Activated CD4-positive, alpha-beta T cell treated with anti-CD3 and anti-CD28 coated beads, Interleukin-2, Interleukin-4, amounts not matched to agents 100 ng/mL and 50 ng/mL, durations not matched to agents 16 hours and 8 hours (primary cell): ENCODE measurements around the gene DARS1.
A peak's percentile ranks its signal among the peaks of the same experiment; 100 is the strongest.

Source experiments
- DNase-seq: peaks from one replicate; pipeline ENCODE4 v3.0.0-alpha.2; 2020; ENCODE audit warnings: low spot score

The DARS1 gene

DNA sequence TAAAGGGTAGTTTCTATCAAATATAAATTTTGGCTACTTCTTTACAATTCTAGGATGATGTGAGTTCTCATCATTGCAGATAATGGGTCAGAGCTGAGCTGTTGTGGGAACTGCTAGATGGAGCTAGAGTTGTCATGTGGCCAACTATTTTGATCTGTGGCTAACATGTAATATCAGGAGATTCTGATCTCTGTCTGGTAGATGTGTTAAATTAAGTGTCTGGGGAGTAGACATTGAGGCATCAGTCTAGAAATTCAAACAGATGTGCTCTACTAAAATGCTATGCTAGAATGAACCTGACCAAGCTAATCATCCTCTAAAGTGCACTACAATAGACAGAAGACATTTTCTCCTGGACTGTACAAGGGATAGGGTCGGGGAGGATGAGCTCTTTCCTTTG lies 30.3 kb upstream of the DARS1 start:
- no peak for DNase-seq

DNA sequence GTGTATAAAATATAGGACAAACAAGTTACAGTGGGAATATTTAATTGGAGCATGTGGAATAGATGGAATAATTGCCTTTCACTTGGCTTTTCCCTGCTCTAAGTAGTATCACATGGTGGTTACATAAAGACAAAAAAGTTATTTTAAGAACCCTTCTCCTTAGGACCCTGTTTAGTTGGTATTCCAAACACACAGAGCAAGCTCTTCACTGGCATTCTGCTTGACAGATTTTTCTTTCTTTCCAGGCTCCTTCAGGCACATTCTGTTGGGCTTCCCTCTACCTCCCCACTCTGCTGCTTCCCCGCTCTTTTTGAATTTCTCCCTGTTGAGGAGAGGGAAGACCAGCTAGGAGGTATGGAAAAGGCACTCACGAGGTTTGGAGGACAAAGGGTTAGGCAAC lies 29.0 kb upstream of the DARS1 start:
- DNase-seq, result no peak

- DNase-seq, result no peak
Measured at GRCh38 chr2:136013955-136014354, 28.5 kb upstream of the DARS1 start.

DNA sequence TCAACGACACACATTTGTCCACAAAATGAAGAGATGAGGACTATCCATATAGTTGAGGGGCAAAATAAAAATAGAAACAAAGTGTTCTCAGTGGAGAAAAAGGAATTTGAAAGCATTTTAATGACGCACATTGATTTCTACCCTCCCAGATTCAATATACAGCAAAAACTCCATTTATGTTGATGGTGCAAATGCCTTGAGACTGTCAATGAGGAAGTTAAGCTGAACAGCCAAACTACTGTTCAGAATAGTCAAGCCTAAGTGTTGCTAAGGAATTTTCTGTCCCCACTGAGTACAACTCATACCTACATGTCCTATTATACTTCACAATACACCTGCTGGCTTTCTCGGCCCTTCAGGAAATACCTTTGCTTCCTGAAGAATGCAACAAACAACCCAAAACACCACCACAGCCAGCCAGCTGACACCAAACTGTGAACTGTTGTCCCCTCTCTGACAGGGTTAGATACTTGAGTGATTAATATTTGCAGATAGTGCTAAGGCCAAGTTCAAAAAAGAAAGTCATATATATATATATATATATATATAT lies 27.8 kb upstream of the DARS1 start:
- DNase-seq, result no peak

- DNase-seq, result no peak
Measured at GRCh38 chr2:136012315-136012714, 26.9 kb upstream of the DARS1 start.

- DNase-seq, result no peak
Measured at GRCh38 chr2:136010126-136010525, 24.7 kb upstream of the DARS1 start.

GRCh38 chr2:136008205-136008865 lies 22.9 kb upstream of the DARS1 start:
- DNase-seq, result peak; percentile 88

DNA sequence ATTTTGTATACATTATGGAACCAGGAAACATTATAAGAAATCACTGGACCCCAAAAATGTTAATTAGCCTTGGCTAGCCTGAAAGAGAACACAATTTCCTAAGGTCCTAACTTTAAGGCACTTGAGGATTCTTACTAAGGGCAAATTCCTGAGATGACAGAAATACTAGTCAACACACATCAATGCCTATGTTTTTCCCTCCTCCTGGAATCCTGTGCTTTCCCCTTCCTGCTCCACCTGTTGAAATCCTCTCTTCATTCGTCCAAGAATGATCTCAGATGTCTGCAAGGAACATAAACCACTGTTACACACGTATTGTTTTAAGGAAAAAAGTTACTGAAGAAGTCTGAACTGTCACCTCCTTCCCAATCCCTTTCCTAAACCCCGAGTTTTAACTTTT lies 21.2 kb upstream of the DARS1 start:
- no peak for DNase-seq

DNA sequence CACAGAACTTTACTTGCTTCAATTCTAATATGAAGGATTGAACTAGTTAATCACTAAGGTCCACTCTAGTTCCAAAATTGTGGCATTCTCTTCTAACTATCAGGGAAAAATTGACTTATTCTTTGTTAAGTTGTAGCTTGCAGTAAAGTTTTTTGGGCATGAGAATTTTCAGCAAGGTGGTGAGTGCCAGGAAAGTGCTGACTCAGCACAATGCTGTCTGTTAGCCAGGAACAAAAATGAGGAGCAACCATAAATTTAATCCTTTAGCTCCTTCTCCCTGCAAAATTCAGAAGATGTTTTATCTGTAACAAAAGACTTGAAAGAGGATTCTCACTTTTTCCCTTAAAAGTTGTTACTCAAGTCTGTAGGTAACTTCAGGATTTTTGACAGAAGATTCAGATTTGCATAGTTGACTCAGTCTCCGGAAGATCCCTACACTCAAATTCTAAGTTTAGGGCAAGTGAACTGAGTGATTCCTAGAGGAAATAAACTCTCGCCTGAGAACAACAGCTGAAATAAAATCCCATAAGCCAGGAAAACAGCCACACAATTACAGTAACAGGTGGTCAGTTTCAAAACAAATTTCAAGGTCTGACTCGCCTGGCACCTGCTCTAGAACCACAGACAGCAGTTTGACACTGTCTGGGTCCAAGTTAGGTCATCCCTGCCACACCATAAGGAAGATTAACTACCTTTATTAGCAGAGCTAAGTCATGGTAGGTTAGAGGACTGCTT lies 20.2 kb upstream of the DARS1 start:
- DNase-seq, result peak; percentile 58

GRCh38 chr2:136004965-136005364 lies 19.5 kb upstream of the DARS1 start:
- DNase-seq, result no peak

- no peak for DNase-seq
Measured at GRCh38 chr2:136001131-136001530, 15.7 kb upstream of the DARS1 start.

- no peak for DNase-seq
Measured at GRCh38 chr2:136000502-136000901, 15.1 kb upstream of the DARS1 start.

DNA sequence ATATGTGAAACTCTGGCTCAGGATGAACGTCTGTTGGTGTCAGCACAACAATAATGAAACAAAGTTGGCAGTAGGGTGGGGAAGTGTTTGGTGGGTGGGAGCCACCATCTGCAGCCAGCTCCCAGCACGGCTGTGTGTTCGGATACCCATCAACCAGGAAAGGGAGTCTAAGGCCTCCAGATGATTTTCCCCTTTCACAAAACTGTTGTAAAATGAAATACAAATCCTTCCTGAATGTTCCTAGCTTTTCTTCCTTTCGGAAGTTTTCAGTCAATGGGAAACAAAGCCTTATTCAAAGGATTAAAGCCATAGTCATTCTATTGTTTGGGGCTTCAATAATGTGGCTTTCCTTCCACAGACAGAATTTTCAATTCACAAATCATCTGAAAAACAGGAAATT lies 14.5 kb upstream of the DARS1 start:
- DNase-seq, result no peak

DNA sequence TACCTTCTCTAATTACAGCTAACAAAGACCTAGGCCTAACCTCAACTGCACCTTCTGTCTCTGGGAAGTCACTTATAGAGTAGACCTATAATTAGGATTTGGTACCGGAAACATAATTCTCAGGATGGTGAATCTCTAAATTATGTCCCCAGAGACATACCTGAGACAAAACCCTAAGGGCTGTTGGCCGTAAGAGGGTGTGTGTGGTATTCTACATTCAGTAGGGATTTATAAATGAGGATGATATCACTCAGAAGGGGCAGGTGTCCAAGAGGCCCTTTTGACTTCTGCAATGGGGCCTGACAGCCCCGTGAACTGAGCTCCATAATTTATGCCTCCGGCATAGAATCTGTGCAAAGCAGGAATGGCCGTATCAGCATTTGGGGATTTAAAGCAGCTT lies 13.5 kb upstream of the DARS1 start:
- no peak for DNase-seq

DNA sequence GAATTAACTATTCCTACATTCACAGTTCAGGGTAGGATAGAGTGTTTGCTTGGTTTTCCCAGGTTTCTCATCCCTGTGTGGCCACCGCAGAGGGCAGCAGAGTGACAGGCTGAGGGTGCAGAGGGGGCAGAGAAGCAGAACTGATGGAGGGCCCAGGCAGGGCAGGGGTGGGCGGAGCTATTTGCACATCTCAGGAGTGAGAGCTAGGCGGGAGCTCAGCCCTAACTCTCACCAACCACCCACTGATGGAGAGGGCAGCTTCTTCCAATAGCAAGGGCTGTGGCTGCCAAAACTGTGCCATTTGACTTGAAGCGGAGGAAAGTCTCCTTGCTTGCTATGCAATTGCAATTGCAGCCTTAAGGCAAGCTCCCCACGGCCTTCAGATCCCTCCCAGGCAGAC lies 12.0 kb upstream of the DARS1 start:
- no peak for DNase-seq

DNA sequence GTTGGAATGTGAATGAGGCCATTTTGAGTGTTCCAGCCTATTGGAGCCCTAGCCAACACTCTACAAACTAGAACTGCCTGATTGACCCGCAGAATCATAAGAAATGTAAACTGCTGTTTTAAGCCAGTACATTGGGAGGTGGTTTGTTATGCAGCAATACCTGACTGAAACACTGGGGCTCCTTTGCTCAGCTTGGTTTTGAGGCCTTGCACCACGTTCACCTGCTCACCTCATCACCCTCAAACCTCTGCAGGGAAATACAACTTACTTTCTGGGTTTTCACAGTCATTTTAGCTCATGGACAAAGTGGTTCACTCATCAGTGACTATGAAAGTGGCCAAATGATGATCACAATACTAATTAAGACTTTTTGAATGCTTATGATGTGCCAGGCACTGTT lies 10.9 kb upstream of the DARS1 start:
- DNase-seq, result no peak

DNA sequence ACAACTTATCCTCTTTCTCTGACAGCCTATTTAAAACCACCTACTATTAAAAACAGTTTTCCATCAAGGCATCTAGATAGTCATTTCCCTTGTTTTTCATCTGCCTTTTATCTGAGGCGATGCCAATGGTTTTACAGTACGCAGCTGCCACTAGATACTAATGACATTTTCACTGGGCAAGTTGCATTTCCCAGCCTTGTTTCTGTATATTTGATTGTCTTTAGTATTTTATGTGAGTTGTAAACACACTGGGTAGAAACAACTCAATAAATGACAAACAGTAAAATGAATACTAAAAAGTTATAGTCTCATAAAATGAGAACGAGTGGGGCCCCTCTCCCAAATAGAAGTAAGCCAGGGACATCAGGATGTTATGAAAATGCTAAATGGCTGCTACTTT lies 8.9 kb upstream of the DARS1 start:
- no peak for DNase-seq

DNA sequence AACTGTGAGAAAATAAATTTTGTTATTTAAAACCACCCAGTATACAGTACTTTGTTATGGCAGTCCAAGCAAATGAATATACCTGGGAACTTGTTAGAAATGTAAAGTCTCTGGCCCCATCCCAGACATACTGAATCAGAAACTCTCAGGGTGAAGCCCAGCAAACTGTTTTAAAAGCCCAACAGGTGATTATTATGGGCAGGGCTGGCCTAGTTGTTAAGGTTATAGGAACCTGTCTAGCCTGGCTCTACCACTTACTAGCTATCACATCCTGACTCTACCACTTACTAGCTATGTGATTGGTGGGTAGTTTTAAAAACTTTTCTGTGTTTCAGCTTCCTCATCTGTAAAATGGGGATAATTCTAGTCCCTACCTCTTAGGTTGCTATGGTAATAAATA lies 8.0 kb upstream of the DARS1 start:
- no peak for DNase-seq

DNA sequence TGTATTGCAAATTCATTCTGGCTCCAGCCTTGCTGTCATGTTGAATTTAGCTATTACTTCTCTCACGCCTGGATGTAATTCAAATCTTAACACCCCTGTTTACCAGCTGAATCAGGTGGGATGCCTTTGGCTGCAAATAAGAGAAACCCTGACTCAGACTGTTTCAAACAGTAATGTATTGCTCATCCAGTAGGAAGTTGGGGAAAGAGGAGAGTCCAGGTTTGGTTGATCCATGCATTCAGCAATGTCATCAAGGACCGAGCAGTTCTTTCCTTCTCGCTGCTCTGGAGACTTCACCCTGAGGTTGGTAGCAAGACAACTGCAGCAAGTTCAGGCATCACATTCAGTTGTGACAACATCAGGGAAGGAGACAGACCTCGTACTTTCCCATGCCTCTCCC lies 6.4 kb upstream of the DARS1 start:
- DNase-seq, result no peak

DNA sequence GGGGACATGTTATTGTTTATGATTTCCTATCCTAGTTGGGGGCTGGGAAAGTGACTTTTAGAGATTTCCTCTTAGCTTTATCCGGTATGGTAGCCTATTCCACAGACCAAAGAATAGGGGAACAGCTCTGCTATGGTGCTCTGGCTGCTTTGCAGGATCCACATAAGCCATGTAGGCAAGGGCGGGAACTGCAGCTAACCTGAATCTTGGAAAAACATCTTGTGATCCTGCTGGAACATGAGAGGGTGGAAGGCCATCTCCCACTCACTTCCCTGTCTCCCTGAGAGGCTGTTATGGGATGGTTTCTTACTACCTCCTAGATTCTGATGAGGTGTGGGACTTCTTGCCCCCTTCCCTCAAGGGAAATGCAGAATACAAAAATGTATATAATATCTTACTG lies 2.0 kb upstream of the DARS1 start:
- no peak for DNase-seq

DNA sequence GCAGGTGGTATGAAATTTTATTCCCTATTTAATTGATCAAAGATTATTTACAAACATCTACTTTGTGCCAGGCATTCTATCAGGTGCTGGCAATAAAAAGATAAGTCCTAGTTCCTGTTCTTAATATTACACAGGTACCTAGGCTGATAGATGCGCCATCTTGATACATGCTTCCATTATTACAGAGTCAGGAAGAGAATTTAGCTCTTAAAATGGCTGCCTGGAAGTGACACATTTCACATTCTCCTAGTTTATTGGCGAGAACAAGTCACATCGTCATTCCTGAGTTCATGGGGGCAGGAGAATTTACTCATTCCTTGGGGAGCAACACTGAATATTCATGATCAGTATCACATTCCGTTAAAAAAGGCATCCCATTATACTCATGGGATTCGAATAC lies 1.1 kb upstream of the DARS1 start:
- DNase-seq, result no peak

DNA sequence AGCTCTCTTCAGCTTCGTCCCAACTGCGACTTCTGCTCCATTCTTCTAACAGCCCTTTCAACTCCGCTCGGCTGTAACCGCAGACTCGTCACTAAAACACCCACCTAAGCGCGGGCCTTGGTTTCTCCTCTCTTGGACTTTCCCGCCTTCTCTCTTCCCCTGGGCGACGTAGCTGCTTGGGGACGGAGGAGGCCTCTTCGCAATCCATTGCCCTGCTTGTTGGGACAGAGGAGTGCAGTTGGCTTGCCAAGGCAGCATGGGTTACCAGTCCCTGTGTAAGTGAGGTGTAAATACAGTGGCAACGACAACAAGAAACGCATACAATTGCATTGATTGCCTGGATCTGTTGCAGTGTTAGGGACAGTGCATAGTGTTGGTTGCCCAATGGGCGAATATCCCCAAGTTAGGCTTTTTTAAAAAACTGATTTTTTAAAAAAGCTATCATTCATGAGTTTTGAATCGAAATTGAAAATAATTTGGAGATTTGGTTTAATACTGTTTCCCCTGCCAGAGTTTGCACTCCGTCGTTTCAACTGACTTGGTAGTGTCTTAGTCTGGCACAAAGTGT lies 484 bp upstream of the DARS1 start:
- peak; percentile 73 for DNase-seq
